Activated gamma-delta T cell (primary cell): Measurements from ENCODE around the gene TARS2.

Source experiments
- DNase-seq: peaks from one replicate; lab custom pipeline; 2025; lab: John Stamatoyannopoulos, UW

TARS2 gene

GRCh38 chr1:150537732-150538684 lies 50.8 kb downstream of the TARS2 start:
- no peak for DNase-seq

DNA sequence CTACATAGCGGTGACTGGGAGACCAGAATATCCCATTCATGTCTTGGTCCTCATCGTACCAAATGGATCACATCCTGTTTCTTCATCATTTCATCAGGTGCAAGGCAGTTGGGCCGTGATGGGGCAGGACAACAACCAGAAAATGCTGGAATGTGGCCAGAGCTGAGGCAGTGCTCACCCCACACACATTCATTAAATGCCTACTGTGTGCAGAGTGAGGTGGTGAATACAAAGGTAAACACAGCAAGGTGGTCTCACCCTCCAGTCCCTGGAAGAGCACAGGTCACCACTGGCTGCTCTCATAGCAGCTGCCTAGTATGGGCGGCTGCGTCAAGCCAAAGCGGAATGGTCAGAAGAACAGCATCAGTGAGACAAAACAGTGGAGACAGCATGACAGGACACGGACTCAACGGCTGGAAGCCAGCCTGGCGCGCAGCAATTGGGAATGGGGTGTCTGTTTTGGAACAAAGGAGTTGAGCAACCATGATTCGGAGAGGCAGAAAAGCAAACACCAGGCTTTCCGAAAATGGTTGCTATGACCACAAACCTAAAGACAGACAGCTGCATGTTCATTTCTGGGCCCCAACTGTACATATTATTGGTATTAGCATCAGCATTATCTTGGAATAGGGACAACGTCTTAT lies 56.4 kb downstream of the TARS2 start:
- no peak for DNase-seq

DNA sequence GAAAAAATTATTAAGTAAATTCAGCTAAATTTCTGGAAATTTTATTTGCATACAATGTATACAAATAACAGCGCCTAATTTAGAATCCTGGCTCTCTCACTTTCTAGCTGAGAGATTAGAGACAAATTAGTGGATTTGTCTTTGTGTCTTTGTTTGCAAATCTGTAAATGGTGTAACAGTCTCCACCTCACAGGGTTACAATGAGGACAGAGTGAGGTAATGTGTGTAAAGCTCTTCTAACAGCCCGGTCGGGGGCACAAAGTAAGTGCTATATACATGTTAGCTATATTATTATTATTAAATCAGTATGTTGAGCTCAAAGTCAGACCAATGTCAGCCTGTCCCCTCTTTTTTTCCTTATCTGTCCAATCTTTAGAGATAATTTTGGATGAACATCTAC lies 57.0 kb downstream of the TARS2 start:
- no peak for DNase-seq

- DNase-seq: no peak
These were observed 58.3 kb downstream of the TARS2 start for GRCh38 chr1:150545486-150546032.

DNA sequence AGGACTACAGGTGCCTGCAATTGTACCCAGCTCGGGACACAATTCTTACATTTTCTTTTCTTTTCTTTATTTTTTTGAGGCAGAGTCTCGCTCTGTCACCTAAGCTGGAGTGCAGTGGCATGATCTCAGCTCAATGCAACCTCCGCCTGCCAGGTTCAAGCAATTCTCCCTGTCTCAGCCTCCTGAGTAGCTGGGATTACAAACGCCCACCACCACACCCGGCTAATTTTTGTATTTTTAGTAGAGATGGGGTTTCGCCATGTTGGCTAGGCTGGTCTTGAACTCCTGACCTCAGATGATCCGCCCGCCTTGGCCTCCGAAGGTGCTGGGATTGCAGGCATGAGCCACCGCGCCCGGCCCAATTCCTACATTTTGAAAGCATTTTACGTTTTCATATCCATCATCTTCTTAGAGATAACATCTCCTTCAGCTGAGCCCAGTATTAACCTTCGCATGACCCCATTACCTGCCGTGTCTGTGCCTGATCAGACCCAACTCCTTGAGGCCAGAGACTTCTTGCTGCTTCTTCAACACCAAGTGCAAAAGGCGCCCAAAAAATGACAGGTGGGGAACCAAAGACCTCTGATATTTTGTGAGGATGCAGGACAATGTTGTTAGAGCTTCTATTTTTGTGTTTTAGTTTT lies 59.2 kb downstream of the TARS2 start:
- no peak for DNase-seq

DNA sequence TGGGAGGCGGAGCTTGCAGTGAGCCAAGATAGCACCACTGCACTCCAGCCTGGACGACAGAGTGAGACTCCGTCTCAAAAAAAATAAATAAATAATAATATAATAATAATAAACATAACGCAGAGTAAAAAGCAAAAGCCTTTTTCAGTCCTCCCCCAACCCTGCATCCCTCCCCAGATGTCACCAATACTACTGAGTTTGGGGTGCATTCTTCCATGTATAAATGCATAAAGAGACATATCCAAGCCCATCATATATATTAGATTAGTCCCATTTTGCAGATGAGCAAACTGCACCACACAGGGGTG lies 61.1 kb downstream of the TARS2 start:
- no peak for DNase-seq

DNA sequence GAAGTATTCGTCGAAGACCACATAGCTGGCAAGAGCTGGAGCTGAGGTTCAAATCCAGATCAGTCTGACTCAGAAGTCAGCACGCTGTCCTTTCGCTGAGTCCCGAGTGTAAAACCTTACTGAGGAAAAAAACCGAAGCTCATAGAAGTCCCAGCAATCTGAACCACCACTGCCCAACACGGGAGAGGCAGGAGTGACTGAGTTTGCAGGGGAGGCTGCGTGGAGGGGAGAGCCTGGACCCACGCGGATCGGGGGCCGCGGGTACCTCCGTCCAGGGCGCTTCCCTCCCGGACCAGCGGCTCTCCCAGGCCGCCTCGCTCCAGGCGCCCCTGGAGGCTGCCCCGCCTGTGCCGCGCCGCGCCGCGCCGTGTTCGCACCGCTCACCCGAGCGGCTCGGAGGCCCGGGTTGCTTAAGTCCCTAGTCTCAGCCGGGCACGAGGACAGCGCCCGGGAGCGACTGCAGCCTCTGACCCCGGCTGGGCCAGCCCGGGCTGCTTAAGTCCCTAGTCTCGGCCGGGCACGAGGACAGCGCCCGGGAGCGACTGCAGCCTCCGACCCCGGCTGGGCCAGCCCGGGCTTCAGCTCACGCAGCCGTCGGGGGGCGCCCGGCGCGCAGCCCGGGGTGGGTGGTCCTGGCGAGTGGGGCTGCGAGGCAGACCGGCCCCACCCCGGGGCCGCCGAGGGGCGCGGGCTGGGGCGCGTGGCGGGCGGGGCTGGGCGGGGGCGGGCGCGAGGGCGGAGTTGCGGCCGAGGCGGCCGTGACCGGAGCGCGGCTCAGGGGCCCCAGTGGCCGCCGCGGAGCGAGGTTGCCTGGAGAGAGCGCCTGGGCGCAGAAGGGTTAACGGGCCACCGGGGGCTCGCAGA lies 61.6 kb downstream of the TARS2 start, which contains the start of gene ADAMTSL4:
ADAMTSL4 (plus strand) TSS at position 777 of the 864 bp plus-strand sequence. CDS start 2,881 bp downstream, outside the sequence.
- DNase-seq: peak; percentile 24

DNA sequence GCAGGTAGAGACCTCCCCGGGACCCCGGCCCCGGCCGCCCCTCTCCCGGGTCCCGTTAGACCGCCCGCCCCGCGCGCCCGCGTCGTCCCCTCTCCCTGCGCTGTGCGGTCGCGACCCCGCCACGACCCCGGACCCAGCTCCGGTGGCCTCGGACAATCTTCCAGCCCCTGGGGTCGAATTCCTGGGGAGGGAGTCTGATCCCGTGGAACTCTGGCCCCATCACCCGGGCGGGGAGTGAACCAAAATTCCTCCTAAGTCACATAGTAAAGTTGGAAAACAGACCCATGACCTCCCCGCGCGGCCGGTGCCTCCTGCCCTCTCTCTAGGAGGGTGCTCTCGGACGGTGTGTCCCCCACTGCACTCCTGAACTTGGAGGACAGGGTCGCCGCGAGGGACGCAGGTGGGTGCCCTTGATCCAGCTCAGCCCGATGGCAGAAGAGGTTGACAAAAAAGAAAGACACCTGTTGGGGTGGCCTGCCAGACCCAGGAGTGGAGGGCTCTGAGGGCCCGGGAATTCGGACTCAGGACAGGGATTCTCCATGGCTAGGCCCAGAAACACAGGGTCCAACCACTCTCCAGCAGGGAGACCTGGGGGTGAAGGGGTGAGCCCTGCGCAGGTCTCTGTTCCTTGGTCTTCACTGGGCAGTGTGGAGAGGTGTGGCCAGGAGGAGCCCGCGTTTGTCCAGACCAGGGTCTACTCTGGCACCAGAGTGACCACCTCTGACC lies 62.4 kb downstream of the TARS2 start:
- DNase-seq: no peak

DNA sequence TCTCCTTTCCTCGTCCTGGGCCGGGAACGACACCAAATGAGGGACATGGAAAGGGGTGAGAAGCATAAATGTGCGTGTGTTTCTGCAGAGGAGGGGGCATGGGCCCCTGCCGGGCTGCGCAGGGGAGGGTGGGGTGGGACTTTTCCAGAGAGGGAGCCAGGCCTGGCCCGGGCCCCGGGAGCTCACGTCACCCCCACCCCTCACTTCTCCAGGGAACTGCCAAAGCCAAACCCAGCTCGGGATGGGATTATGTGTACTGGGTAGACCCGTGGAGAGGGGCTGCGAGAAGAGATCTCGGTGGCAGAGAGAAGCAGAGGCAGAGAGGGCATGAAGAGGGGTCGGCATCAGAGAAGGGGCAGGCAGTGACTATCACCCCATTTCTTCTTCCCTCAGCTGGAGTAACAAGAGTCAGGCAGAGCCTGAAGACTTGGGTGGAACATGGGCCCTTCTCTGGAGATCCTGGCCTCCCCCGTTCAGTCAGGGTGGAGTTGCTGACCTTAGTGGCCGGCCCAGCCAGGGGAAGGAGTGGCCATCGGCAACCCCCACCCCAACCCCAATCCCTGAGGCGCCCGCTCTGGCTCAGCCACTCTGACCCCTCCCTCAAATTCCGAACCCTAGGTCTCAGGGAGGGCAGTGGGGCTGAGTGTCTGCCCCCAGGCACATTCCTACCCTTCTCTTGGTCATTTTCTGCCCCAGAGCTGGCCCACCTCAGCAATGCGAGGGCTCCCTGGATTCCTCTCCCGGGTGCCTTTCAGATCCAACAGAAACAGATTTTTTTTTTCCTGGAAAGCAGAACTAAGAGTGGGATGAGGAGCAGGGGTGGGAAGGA lies 63.2 kb downstream of the TARS2 start:
- DNase-seq: no peak

- DNase-seq: no peak
These were observed 64.0 kb downstream of the TARS2 start for GRCh38 chr1:150551051-150551783.

DNA sequence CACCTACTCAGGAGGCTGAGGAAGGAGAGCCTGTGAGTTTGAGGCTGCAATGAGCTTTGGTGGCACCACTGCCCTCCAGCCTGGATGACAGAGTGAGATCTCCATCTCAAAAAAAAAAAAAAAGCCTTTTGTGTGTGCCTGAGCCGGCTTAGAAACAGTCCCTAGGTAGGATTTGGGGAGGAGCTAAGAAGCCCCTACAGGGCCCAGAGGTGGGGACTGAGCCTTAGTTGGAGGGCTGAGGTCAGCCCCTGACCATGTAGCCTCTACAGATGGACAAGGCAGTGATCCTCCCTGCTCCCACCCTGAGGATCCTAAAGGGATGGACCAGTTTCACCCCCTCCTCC lies 64.5 kb downstream of the TARS2 start:
- DNase-seq: no peak

GRCh38 chr1:150552128-150552910 lies 65.1 kb downstream of the TARS2 start:
- no peak for DNase-seq

- no peak for DNase-seq
These were observed 65.7 kb downstream of the TARS2 start for GRCh38 chr1:150552911-150553289.

DNA sequence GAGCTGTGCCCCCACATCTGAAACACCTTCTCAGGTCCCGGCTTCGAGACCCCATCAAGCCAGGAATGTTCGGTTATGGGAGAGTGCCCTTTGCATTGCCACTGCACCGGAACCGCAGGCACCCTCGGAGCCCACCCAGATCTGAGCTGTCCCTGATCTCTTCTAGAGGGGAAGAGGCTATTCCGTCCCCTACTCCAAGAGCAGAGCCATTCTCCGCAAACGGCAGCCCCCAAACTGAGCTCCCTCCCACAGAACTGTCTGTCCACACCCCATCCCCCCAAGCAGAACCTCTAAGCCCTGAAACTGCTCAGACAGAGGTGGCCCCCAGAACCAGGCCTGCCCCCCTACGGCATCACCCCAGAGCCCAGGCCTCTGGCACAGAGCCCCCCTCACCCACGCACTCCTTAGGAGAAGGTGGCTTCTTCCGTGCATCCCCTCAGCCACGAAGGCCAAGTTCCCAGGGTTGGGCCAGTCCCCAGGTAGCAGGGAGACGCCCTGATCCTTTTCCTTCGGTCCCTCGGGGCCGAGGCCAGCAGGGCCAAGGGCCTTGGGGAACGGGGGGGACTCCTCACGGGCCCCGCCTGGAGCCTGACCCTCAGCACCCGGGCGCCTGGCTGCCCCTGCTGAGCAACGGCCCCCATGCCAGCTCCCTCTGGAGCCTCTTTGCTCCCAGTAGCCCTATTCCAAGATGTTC lies 66.3 kb downstream of the TARS2 start:
- DNase-seq: no peak

DNA sequence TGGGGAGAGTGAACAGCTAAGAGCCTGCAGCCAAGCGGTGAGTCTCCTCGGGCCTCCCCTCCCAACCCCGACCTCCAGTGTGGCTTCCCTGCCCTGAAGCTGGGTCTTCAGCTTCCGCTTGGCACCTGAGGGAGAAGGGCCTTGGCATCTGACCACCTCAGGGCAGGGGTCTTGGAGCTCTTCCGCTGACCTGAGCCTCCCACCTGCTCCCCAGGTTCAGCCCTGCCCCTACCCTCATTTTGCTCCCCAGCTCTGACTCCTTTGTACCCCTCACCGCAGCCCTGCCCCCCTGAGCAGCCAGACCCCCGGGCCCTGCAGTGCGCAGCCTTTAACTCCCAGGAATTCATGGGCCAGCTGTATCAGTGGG lies 66.8 kb downstream of the TARS2 start:
- DNase-seq: no peak

DNA sequence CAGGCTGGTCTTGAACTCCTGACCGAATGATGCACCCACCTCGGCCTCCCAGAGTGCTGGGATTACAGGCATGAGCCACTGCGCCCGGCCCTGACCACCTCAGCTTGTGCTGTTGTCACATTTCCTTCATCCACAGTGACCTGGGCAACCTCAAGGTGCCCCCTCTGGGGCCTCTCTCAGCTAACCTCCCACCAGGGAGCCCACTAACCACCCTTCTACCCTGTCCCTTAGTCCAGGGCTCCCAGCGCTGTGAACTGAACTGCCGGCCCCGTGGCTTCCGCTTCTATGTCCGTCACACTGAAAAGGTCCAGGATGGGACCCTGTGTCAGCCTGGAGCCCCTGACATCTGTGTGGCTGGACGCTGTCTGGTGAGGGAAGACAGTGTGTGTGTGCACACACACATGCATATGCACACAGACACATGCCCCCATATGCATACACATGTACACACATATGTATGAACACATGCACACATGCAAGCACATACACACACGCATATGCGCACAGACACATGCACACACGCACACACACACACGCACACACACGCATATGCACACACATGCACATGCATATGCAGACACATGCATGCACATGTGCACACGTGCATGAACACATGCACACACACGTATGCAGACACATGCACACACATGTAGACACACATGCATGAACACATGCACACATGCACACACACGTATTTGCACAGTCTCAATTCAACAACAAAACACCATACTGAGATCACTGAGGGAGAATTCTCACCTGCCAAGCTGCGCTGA lies 68.2 kb downstream of the TARS2 start:
- no peak for DNase-seq
